ENCODE measurements around the gene BOC.

DNA sequence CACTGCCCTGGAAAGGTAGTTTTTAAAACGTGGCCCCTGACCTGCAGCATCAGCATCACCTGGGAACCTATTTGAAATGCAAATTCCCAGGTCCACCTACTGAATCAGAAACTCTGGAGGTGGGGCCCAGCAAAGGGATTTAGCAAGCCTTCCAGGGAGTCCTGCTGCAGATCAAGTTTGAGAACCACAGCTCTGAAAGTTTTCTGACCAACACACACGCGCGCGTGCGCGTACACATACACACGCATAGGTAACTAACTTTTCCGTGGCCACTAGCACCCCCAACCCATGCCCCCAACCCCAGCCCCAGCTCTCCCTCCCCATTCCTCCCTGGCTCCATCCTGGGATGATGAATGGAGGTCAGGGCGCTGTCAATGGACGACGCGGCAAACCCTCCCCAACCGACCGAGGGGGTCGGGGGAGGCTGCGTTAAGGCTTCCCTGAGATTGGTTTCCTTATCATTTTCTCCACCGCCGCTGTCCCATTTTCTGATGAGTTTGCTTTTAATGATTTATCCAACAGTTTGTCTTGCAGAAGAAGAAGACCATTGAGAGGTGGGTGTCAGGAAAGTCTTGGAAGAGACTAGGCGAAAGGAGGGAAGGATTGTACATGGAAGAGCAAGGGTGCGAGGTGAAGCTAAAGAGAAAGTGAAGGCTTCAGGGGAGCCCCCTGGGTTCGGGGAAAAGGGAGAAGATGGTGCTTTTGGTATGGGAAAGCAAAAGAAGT, 590 bp upstream of the BOC start:
- TF ChIP-seq, protein P1, sequence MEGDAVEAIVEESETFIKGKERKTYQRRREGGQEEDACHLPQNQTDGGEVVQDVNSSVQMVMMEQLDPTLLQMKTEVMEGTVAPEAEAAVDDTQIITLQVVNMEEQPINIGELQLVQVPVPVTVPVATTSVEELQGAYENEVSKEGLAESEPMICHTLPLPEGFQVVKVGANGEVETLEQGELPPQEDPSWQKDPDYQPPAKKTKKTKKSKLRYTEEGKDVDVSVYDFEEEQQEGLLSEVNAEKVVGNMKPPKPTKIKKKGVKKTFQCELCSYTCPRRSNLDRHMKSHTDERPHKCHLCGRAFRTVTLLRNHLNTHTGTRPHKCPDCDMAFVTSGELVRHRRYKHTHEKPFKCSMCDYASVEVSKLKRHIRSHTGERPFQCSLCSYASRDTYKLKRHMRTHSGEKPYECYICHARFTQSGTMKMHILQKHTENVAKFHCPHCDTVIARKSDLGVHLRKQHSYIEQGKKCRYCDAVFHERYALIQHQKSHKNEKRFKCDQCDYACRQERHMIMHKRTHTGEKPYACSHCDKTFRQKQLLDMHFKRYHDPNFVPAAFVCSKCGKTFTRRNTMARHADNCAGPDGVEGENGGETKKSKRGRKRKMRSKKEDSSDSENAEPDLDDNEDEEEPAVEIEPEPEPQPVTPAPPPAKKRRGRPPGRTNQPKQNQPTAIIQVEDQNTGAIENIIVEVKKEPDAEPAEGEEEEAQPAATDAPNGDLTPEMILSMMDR (IDR thresholded peaks at IDR 0.05) = no peak
- TF ChIP-seq POLR2AphosphoS5 (IDR thresholded peaks at IDR 0.05) = peak in 1 of 3 donors; percentile 19
- no peak for TF ChIP-seq POLR2A (IDR thresholded peaks at IDR 0.05)

Data from breast epithelium (tissue), 3 donors.